RPMI7951 (cell line): ENCODE results near the gene CLCN7. TPM values are rescaled to one million over a fixed set of nuclear protein-coding genes. Genes with fewer than 3 reads are reported as not detected.
"Not testable (repeated sequence)": the region's sequence is repeated elsewhere in the genome, so short reads cannot be mapped to it uniquely, and the experiment has no call there.

ENCODE experiments used
- DNase-seq: peaks from one replicate; pipeline ENCODE4 v3.0.0-alpha.2; 2012; ENCODE audit warnings: low read depth
- total RNA-seq: library from RNA; depleted of rRNA; stranded (reverse); fragments of >200 nt; shearing (Covaris generic); gene quantifications from 2 replicates; pipeline ENCODE4 v1.2.3, GENCODE V29; 2014

CLCN7 gene
- total RNA-seq, 1 experiment from 2014 or later, result 38.6 TPM

DNA sequence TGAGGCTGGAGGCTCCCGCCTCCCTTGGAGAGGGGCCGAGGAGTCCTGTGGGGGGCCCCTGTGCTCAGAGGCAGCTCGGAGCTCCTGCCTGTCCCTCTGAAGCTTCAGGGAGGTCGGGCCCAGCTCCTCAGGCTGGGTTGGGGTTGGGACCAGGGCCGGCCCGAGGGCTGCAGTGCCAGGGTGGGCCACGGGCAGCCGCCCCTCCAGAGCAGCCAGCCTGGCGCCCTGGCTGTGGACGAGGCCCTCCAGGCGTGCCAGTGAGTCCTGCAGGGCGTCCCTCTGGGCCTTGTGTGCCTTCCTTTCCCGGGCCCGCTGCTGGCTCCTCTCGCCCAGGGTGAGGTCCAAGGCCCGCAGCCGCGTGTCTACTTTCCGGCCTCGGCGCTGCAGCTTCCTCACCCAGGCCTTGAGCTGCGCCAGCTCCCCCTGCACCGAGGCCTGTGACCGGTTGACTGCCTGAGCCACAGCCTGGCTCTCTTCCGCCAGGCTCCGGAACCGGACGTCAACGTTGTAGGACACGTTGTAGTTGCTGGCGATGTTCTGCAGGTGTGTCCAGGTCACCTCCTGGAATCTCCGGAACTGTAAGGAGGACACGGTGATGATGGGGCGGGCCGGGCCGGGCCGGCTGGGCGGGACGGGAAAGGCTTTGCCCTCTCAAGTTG is 12.7 kb upstream of the CLCN7 start:
- no peak for DNase-seq

DNA sequence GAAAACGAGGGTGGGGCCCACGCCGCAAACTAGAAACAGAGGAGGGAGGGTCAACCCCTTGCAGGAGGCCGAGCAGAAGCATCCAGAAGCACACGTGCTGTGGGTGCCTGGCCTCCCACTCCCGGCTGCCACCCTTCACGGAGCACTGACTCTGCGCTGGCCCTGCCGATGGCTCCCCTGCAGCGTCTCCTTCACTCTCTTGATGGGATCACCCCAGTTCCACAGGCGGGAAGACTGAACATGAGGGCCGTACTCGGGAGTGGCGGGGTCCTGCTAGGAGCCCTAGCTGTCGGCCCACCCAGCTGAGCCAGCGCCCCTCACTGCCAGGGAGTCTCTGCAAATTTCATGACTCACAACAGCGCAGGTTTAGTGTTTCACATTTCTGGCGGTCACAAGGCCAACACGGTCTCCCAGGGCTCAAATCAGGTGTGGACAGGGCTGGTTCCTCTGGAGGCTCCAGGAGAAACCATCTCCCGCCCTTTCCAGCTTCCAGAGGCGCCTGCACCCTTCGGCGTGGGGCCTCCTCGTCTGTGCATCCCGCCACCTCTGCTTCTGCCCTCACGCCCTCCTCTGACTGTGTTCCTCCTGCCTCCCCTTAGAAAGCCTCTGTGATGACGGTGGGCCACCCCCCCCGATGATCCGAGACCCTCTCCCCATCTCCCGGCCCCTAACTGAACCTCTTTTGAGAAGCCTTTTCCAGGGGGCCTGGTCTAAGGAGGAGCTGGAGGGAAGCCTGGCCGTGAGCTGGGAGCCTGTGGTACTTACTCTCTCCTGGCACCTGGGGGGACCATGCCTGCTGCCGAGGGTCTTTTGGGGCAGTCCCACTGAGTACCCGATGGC is 11.9 kb upstream of the CLCN7 start:
- DNase-seq, result no peak

DNA sequence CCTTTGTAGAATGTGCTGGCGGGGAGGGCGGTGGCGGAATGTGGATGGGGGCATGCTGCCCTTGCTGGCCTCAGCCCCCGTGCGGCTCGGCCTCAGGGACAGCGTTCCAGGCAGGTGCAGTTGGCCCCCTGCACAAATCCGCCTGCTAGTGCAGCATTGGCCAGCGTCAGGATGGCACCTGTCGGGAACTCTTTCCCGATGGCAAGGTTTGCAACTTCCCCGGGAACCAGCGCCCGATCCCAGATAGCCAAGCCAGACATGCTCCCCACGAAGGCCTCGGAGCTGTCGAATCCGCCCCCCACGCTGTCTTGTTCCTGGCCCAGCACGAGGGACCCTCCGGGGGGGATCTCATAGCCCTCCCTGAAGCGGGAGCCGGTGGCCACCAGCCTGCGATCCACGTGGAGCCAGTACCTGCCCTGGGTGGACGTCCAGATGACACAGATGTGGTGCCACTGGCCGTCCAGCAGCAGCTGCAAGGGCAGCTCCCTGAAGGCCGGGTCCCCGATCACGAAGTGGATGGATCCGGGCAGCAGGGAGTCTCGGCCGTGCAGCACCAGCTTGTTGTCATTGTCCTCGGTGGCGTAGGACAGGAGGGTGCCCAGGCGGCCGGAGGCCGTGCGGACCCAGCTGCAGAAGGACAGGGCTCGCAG is 11.1 kb upstream of the CLCN7 start:
- no peak for DNase-seq

DNA sequence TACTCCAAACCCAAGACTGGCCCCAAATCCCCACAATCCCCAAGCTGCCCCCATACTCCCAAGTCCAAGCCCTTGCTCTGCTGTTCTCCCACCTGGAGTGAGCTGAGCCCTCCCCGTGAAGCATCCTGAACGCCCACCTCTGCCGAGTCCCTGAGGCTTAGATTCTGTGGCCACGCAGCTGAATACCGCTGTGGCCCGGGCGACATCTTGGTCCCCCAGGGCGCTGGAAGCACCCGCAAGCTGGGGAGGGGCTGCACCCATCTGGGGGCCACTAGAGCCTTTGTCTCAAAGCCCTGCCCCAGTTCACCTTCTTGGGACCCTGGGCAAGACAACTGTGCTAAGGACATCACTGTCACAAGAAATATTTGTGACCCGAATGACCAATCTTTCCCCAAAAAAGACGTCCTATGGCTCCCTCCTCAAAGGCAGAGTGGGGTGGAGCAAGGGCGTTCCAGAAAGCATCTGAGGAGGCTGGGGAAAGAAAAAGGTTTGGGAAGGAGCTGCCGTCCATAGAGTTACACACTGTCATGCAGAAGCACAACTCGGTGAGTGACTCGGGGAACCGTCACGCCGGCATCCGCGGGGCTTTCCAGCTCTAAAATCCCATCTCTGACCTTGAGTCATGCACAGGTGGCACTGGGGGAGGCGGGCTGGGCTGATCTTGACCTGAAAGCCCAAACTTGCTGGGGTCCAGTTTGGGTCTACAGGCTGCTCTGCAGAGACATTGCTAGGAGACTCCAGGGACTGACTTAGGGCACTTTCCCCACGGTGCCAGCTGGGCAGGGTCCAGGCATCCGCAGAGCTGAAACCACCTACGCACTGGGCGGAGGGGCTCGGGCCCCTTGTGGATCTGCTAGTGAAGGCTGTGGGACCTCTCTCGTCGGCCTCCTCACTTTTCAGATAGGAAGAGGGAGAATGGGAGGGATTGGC is 7.3 kb upstream of the CLCN7 start:
- peak; percentile 67 for DNase-seq

DNA sequence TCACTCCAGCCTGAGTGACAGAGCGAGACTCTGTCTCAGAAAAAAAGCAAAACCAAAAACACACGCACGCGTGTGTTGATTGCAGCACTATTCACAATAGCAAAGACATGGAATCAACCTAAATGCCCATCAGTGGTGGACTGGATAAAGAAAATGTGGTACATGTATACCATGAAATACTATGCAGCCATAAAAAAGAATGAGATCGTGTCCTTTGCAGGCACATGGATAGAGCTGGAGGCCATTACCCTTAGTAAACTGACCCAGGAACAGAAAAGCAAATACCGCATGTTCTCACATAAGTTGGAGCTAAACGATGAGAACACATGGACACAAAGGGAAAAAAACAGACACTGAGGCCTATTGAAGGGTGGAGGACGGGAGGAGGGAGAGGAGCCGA is 4.1 kb upstream of the CLCN7 start:
- not testable (repeated sequence) for DNase-seq

DNA sequence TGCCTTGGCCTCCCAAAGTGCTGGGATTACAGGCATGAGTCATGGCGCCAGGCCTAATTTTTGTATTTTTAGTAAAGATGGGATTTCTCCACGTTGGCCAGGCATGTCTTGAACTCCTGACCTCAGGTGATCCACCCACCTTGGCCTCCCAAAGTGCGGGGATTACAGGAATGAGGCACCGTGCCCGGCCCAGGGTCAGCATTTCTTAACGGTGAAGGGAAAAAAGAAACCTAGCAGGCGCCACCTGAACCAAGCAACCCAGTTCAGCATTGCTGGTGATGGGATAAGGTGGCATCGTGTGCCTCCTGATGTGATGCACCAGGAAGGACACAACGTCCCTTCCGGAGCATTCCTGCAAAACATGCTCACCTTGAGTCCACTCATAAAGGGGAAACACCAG is 2.2 kb upstream of the CLCN7 start:
- DNase-seq, result no peak

DNA sequence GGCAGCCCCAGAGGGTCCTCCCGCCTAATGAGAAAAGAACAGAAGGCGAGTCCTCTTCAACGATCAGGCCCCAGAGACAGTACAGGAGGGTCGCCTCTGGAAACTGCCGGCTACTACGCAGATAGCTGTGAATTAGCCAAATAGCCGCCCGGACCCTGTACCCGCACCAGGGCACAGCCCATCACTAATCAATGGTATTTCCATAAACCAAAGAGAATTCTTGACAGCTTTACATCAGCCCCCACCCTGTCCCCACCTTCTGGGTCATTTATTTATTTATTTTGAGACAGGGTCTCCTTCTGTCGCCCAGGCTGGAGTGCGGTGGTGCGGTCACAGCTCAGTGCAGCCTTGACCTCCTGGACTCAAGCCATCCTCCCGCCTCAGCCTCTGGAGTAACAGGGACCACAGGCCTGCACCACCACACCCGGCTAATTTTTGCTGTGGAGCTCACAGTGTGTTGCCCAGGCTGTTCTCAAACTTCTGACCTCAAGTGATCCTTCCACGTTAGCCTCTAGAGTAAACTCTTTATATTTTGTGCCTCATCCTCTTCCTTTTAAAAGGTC is 805 bp upstream of the CLCN7 start:
- DNase-seq, result no peak

DNA sequence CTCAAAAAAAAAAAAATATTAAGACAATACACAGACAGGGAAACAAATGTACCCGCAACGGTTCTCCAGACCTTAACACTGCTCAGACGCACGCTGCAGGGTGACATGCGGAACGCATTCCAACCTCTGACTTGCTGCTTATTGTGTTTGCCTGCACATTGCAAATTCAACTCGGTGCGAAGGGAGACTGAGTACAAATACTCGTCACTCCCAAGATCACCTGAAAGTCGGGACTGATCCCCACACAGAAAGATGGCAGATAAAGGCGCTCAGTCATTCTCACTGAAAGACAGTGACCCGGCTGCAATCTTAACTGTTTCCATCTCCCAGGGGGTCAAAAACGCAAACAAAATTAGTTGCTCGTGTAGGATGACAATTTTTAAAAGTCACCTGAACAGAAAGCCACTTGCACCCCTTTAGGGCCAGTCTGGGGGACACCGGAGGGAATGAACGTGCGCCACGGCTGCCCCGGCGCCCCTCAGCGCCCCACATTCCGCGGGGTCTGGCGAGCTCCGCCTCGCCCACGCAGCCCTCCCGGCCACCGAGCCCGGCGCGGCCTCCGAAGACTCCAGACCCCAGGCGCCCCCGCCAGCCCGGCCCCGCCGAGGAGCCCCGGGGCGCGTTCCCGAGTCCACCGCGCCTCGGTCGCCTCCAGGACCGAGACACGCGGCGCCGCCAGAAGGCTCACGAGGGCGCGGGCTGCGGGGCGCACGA is 589 bp downstream of the CLCN7 start:
- no peak for DNase-seq

DNA sequence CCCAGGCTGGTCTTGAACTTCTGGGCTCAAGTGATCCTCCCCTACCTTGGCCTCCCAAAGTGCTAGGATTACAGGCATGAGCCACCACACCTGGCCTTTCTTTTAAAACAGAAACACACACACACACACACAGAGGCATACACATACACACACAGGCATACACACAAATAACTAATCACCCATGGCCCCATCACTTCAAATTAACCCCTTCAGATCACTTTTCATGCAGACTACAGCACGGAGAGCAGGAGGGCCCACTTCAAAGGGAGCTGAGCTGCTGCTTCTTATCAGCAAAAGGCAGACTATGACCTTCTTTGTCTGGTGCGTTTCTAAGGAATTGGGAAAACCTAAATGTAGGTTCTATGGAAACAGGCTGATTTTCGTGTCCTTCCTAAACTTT is 1.9 kb downstream of the CLCN7 start:
- no peak for DNase-seq

DNA sequence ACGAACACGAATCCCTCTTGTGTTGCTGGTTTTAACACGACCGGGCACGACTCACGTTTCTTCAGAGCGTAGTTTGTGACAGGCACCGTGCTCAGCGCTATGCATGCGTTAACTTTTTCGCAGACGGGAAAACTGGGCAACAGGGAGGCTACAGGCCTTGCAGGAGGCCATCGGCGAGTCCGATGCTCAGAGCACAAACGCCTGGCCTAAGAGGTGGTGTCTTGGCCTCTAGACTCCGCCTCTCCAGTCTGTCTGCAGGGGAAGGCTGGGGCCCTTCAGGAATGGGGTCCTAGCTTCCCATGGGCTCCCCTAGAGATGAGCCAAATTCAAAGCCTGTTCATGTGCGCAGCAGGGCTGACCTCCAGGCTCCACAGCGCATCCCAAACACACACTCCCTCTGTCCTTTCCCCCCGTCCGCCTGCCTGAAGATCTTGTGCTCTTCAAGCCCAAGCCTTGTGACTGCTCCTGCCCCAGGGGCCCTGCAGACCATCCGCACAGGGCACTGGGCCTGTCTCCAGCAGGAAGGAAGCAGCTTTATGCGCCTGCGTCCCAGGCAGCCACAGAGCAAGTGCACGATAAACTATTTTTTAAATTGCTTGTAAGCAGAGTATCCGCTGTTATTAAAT is 3.1 kb downstream of the CLCN7 start:
- no peak for DNase-seq

DNA sequence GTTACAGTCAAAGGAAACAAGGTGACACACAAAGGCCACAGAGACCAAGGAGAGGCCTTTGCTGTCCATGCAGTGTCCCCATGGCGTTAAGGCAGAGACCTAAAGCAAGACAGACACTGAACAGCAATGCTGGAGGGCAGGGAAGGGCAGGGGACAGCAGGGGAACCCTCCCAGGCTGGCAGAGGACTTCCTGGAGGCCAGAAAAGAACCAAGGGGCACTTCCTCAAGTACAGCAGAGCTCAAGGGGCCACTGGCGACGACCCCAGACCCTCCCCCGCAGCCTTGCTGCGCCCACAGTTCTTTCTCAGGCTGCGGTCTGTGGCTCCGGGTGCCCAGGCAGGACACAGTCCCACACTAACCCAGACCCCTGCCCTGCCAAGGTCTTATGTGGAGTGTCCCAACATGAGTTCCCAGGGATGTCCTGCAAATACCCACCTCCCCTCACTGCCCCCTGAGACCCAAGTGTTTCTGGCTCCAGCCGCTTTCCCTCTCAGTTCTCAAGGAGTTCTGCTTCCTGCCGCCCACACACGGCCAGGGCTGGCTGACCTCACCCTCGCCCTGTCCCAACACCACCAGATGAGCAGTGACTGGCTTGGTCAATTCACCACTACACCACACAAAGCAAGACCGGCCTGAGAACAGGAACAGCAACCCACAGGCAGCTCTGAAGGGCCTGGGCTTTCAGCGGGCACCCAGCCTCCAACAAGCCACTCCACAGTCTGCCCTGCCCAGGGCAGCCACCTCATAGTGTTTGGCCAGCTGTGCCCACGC is 4.2 kb downstream of the CLCN7 start:
- peak; percentile 51 for DNase-seq

DNA sequence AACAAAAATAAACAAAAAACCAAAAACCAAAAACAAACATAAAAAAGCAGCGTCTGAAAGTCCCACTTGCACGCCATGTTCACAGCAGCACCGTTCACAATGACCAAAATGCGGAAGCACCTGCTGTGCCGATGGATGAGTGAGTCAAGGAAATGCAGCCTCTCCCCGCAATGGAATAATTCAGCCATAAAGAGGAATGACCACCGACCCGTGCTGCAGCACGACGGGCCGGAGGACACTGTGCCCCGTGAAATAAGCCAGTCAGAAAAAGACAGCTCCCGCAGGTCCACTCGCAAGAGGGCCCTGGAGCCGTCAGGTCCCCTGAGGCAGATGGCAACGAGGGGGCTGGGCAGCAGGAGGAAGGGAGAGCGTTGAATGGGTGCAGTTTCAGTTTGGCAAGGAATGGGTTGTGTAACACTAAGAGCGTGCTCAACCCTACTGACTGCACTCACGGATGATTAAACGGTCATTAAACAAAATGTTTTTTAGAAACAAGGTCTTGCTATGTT is 5.1 kb downstream of the CLCN7 start:
- no peak for DNase-seq

DNA sequence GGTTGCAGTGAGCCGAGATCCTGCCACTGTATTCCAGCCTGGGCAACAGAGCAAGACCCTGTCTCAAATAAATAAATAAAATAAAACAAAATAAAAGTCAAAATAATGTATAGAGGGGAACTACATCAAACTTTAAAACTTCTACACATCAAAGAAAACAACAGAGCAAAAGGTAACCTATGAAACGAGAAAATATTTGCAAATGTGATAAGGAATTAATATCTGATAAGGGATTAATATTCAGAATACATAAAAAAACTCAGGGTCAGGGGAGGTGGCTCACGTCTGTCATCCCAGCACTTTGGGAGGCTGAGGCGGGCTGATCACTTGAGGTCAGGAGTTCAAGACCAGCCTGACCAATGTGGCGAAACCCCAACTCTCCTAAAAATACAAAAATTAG is 5.7 kb downstream of the CLCN7 start:
- not testable (repeated sequence) for DNase-seq

DNA sequence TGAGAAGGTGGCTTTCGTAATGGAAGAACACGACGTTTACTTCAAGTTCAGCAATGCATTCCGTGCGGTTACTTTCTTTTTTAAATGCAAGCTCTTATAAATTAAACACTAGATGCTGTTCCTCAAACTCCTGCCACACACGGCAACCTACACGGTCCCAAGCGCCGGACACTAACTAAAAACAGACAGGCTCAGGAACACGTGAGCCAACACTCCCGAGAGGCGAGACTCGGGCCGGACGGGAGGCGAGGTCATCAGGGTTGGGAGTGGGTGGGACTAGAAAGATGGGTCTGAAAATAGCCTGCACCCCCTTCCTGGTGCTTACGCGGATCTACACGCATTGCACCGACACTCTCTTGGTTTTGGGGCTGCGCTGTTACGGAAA is 6.4 kb downstream of the CLCN7 start:
- DNase-seq, result no peak

DNA sequence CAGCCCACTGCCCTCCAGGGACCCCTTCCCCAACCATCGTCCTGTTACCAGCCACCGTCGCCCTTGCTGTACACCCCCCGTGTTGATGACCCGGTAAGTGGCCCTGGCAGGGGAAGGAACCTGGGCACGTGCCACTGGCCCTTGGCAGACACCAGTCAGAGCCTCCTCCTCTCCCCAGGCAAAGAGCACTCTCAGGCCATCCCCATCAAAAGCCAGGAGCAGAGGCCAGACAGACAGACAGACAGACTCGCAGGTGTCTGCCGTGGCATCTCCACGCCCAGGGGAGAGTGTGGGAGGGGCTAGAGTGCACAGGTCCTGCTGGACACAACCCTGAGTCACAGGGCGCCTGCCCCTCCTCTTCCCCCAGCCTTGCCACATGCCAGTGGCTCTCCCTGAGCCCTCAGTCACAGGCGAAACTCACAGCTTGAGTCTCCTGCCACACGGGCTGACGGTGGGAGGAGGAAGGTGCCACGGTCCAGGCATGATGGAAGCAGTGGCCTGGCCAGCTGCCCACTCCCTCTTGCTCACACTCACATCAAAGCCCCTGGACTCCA is 7.8 kb downstream of the CLCN7 start:
- DNase-seq, result no peak

DNA sequence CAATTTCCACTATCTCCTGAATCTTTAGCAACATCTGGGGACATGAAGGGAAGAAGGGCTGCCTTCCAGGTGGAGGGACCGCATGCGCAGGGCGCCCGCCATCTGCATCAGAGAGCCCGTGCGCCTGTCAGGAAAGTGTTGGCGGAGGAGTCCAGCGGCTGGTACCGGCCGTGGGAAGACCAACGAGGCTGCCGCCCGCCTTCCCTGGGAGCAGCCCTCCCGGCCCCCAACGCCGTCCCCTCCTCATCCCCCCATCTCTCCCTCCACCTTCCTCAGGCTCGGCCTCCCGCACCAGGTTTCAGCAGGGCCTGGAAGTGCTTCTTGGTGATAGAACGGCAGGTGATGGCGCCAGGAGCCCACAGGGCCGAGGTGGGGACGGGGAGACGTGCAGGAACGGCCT is 8.8 kb downstream of the CLCN7 start:
- DNase-seq, result no peak

DNA sequence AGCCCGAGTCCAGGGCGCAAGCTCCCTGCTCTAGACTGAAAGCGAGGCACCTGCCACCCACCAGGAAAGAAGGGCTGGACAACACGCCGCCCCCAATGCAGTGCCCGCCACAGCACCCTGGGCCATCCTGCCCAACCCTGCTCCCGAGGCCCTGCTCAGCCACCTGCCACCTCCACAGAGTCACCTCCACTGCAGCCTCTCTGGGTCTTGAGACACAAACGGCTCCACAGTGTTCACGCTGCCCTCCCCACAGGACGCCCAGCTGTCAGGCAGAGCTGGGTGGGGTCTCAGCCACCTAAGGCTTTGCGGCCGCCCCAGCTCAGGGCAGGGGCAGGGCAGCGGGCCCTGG is 9.3 kb downstream of the CLCN7 start:
- DNase-seq, result no peak

DNA sequence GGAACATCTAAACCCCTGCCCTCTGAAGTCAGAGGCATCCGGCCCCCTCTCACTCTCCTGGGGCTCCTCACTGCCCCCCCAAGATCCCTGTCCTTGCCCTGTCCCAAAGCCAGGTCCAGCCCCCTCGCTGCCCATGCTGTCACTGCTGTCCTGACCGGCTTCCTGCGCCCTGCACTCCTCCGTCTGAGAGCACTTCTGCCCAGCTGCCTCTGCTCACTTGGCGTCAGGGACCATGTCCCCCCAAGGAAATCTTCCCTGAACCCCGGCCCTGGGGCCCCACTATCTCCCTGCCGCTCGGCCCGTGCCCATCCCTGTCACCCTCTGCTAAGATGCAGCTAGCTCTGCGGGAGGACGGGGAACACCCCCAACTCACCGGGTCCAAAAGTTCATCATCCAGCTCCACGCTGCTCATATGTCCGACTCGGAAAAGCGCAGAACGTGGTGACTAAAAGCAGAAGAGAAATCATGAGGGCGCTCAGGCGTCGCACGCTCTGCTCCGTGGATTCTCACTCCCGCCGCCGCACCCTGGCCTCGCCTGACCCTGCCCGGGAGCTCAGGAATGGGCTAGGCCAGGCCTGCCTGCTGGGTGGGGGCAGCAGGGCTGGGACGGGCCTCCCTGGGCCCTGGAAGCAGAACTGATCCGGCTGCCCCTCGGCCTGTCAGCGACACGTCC is 9.8 kb downstream of the CLCN7 start:
- no peak for DNase-seq
